Retinal pigment epithelial cell (primary cell): ENCODE results near the gene MYH11.

ENCODE experiments used
- DNase-seq: peaks from one replicate; pipeline ENCODE4 v3.0.0-alpha.2; 2010; ENCODE audit warnings: low read depth
- H3K4me3 ChIP-seq: 2 replicates; pipeline ENCODE4 v1.5.1; 2011; ENCODE audit warnings: mild to moderate bottlenecking, low read length, control low read depth, moderate library complexity
- TF ChIP-seq, protein P1 (sequence below): conservative IDR thresholded peaks from 2 replicates; pipeline ENCODE4 v1.5.1; 2011; ENCODE audit warnings: low read depth, low read length, control low read depth, inconsistent platforms

The MYH11 gene

DNA sequence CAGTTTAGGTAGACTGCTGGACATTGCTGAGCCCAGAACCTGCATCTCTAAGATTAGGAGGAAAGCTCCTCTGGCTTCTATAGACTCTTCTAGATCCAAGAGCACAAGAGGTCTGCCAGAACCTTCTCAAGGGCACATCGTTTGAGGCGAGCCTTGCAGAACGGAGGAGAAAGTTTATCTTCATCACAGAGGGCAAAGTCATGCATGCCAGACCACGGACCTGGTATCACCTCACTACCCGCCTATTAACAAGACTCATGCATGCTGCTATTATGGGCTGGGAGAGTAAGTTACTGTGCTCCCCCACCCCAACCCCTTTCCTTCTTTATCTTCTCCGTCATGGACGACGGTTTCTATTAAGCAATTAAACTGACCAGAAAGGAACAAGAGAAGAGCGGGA lies 23.3 kb downstream of the MYH11 start:
- DNase-seq, result no peak
- no peak overlapping the region for H3K4me3 ChIP-seq
- TF ChIP-seq, protein P1, sequence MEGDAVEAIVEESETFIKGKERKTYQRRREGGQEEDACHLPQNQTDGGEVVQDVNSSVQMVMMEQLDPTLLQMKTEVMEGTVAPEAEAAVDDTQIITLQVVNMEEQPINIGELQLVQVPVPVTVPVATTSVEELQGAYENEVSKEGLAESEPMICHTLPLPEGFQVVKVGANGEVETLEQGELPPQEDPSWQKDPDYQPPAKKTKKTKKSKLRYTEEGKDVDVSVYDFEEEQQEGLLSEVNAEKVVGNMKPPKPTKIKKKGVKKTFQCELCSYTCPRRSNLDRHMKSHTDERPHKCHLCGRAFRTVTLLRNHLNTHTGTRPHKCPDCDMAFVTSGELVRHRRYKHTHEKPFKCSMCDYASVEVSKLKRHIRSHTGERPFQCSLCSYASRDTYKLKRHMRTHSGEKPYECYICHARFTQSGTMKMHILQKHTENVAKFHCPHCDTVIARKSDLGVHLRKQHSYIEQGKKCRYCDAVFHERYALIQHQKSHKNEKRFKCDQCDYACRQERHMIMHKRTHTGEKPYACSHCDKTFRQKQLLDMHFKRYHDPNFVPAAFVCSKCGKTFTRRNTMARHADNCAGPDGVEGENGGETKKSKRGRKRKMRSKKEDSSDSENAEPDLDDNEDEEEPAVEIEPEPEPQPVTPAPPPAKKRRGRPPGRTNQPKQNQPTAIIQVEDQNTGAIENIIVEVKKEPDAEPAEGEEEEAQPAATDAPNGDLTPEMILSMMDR, result no peak

DNA sequence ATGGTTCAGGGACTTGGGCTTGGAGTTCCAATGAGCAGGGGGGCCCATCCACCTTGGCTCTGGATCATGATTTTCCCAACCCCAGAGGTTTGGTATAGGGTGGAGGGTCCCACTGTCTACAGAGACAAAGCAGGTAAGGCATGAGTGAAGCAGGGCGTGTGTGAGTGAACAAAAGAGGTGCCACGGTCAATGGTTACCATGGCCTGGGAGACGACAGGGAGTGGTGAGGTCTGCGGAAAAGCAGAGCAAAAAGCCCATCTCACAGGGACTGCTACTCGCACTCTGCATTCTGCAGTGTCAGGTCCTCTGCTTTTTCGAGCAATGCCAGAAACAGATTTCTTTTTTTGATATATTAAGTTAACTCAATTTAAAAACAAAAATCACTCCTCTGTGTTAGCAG lies 24.6 kb downstream of the MYH11 start:
- TF ChIP-seq, protein P1, result no peak
- no peak for DNase-seq

DNA sequence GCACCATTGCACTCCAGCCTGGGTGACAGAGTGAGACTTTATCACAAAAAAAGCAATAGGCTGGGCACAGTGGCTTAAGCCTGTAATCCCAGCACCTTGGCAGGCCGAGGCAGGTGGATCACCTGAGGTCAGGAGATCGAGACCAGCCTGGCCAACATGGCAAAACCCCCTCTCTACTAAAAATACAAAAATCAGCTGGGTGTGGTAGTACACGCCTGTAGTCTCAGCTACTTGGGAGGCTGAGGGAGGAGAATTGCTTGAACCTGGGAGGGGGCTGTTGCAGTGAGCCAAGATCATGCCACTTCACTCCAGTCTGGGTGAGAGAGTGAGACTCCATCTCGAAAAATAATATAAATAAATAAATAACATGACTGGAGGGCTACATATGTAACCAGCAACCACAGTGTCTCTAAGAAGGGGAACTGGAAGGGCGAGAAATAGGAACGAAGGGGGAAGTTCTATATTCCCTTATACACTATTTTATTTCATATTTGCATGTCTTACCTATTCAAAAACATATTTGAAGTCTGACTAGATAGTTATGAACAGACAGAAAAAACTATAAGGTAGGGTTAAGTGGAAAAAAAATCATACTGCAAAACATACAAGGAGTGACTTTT lies 25.9 kb downstream of the MYH11 start:
- H3K4me3 ChIP-seq, result no peak overlapping the region
- TF ChIP-seq, protein P1, result no peak
- no peak for DNase-seq

More for the DNA sequence above, 24.6 kb downstream of the MYH11 start:
- H3K4me3 ChIP-seq, result no peak overlapping the region

DNA sequence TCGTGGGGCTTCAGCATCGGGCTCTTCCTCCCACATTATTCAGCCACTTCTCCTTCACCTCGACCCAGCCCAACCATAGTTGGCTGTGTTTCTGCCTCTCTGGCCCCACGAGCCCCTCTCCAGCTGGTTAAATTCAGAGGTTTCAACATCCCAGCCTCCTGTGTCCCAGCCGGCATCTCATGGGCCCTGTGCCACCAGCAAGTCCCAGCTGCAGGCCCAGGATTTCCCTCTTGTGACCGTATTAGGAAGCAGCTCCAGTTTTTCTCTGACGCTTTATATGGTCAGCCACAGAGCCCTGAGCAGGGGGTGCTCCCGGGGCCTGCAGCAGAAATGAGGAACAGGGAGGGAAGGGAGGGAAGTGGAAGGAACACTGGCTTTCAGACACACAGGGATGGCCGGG lies 27.4 kb downstream of the MYH11 start:
- TF ChIP-seq, protein P1, result no peak
- DNase-seq, result no peak
- H3K4me3 ChIP-seq, result no peak overlapping the region

DNA sequence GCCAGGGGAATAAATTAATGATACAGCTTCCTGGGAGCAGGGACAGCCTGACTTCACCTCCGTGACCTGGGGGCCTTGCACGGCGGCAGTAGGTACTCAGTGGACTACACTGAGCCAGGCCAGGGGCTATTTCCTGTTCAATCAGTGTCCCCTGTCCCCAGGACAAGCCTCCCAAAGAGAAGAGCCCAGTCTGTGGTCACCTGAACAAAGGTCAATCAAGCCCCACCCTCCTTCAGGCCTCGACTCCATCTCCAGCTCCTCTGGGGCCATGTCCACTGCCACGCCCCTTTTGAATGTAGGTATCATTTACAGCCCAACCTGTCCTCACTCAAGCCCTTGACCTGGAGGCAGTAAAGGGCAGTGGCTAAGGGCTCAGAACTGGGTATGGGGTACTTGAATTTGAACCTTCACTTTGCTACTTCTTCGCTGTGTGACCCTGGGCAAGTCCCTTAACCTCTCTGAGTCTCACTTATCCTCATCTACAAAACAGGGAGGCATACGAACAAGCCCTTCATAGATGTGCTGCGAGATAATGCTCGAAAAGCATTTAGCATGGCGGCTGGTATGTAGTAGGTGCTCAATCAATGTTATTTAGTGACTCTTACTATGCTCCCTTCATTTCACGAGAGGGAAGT lies 29.0 kb downstream of the MYH11 start:
- TF ChIP-seq, protein P1, result no peak
- no peak for DNase-seq
- no peak overlapping the region for H3K4me3 ChIP-seq

DNA sequence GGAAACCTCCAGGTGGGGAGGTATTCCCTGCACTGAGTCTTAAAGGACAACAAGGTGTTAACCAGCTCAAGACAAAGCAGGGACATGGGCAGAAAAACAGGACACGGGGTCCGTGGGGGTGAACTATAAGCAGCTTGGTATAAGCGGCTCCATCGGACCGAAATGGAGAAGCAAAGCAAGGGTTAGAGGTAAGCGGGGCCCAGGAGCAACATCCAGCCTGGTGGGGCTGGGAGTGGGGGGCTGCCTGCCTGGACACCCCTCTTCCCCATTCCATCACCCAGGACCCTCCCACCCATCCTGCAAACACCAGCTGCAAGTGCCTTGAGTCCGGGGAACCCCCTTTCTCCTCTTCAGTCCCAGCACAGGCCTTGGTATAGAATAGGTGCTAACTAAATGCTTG lies 29.5 kb downstream of the MYH11 start:
- TF ChIP-seq, protein P1, result no peak
- H3K4me3 ChIP-seq, result no peak overlapping the region

DNA sequence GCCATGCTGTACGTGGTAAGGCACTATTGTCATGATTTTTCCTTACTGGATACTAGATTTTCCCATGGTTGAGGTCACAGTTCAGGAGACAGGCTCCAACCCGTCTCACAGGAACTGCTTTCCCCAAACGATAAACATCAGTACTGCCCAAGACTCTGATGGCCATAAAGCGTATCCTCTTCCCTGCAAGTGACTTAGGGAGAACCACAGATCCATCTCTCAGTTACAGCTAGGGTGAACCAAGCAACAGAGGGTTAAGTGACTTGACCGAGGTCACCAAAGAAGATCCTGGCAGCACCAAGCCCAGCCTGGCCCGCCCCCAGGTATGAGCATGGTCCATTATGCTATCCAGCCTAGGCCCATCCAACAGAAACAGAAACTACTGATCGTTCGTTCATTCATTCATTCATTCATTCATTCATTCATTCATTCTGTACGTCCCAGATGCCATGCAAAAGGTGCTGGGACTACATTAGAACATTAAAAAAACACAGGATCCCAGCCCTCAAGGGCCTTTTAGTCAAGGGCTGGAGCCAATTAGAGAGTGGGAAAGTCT lies 31.0 kb downstream of the MYH11 start:
- H3K4me3 ChIP-seq, result no peak overlapping the region
- TF ChIP-seq, protein P1, result no peak
- no peak for DNase-seq

More for the DNA sequence above, 29.5 kb downstream of the MYH11 start:
- DNase-seq, result no peak
